GM12801 (cell line): ENCODE measurements around the gene IGSF5.

Experiments
- CTCF ChIP-seq: IDR thresholded peaks from one replicate; pipeline ENCODE4 v1.5.1; 2011; ENCODE audit warnings: control low read depth; ENCODE audit not compliant: insufficient read length; ENCODE audit errors: extremely low read depth

The IGSF5 gene

GRCh38 chr21:39850333-39850732 is 105.3 kb downstream of the IGSF5 start:
- no peak for TF ChIP-seq CTCF

DNA sequence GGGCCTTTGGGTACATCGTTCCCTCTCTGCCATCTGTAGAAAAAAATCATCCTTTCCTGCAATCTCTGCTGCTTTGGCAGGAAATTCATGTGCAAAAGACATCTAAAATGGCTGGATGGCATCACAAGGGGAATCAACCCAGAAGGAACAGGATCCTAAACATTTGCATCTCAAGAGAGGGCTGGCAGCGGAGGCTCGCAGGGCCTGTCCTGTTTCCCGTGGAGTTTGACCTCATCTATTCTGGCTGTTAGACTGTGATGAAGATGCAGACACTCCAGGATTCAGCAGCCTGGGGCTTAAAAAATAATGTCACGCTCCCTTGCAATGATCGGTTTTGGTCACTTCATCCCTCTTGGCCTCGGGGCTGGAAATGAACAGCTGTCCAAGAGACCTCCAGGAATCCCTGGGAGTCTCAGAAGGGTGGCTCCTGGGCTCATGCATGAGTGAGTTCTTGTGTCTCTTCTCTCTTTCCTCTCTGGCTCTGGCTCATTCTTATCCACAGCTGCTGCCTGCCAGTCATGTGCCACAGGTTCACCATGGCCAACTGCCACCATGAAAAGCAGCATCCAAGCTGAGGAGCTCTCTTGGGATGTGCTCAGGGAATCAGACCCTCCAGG is 106.1 kb downstream of the IGSF5 start:
- no peak for TF ChIP-seq CTCF
